ENCODE measurements around the gene MGAT3. TPM values are rescaled to one million over a fixed set of nuclear protein-coding genes. Genes with fewer than 3 reads are reported as not detected.

MGAT3 gene
- total and polyA plus RNA-seq, 9 of the 15 experiments (the other 6 are each of a cell fraction or from before 2014, with no cell fraction given), result 0.10 to 11.5 (median 4.6) TPM

DNA sequence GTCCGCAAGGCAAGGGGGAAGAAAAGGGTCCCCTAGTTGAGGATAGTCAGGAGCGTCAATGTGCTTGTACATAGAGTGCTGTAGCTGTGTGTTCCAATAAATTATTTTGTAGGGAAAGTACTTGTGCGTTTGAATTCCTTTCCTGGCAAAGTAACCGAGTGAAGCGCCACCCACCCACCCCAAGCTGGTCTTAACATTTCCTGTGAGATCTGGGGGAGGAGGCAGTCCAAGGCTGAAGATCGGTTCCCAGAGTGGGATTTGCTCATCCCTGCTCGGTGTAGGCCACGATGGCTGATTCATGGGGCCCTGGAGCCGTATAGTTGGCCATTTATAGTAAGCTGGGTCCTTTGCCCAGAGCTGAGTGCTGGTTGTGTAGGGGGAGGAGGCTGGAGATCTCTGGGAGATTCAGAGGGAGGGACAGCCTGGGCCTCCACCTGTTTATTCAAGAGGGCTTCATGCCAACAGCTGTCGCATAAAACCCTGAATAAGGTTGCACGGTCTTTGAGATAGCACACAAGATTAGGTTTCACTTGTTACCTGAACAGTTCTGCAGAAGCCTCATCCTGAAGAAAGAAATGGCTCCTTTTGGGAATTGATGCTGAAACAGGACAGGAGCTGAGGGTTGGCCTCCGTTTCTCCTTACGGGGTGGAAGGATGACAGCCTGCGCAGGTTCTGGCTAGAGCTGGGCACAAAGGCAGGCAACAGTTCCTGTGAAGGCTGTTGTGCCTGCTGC, 65.9 kb downstream of the MGAT3 start (continued):
- TF ChIP-seq MNT (conservative IDR thresholded peaks at IDR 0.05), result 0 out of 4 replicates have a peak, but pooled peaks of 1 of the 2 experiments have one; percentile 12
- TF ChIP-seq HDAC1 (IDR thresholded peaks at IDR 0.05), result no peak
- no peak for TF ChIP-seq DACH1 (IDR thresholded peaks at IDR 0.05; ENCODE audit: partially characterized antibody)
- TF ChIP-seq, protein P1, sequence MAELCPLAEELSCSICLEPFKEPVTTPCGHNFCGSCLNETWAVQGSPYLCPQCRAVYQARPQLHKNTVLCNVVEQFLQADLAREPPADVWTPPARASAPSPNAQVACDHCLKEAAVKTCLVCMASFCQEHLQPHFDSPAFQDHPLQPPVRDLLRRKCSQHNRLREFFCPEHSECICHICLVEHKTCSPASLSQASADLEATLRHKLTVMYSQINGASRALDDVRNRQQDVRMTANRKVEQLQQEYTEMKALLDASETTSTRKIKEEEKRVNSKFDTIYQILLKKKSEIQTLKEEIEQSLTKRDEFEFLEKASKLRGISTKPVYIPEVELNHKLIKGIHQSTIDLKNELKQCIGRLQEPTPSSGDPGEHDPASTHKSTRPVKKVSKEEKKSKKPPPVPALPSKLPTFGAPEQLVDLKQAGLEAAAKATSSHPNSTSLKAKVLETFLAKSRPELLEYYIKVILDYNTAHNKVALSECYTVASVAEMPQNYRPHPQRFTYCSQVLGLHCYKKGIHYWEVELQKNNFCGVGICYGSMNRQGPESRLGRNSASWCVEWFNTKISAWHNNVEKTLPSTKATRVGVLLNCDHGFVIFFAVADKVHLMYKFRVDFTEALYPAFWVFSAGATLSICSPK (IDR thresholded peaks at IDR 0.05; ENCODE audit: borderline replicate concordance), result no peak
- TF ChIP-seq ZNF23 (CRISPR knock-in tag; IDR thresholded peaks at IDR 0.05), result peak; percentile 65; the same call in 1 of the 2 replicates
- no peak for TF ChIP-seq ZNF263 (CRISPR knock-in tag; IDR thresholded peaks at IDR 0.05; ENCODE audit: borderline replicate concordance)
- peak; percentile 57 for TF ChIP-seq ZNF41 (CRISPR knock-in tag; conservative IDR thresholded peaks at IDR 0.05)
- TF ChIP-seq ZNF717 (CRISPR knock-in tag; IDR thresholded peaks at IDR 0.05), result no peak
- 0 out of 2 replicates have a peak, but pooled peaks have one; percentile 39 for TF ChIP-seq ZNF324 (CRISPR knock-in tag; IDR thresholded peaks at IDR 0.05)
- TF ChIP-seq ERF (CRISPR knock-in tag; IDR thresholded peaks at IDR 0.05), result peak; percentile 93
- TF ChIP-seq ZBTB17 (CRISPR knock-in tag; IDR thresholded peaks at IDR 0.05), result peak; percentile 46; the same call in 1 of the 2 replicates
- TF ChIP-seq ZNF584 (CRISPR knock-in tag; IDR thresholded peaks at IDR 0.05; ENCODE audit: low read depth), result no peak
- no peak for TF ChIP-seq PRDM10 (IDR thresholded peaks at IDR 0.05; ENCODE audit: partially characterized antibody)
- TF ChIP-seq RBM14 (IDR thresholded peaks at IDR 0.05; ENCODE audit: borderline replicate concordance, insufficient read depth, low read depth, low read length), result no peak
- TF ChIP-seq MECOM (CRISPR knock-in tag; IDR thresholded peaks at IDR 0.05), result no peak
- peak; percentile 87; the same call in 1 of the 2 replicates for TF ChIP-seq POLR2A (conservative IDR thresholded peaks at IDR 0.05)
- TF ChIP-seq ILF3 (IDR thresholded peaks at IDR 0.05; ENCODE audit: borderline replicate concordance), result peak; percentile 85
- no peak for TF ChIP-seq ZKSCAN3 (CRISPR knock-in tag; IDR thresholded peaks at IDR 0.05)
- TF ChIP-seq CBFB (CRISPR knock-in tag; IDR thresholded peaks at IDR 0.05), result no peak
- TF ChIP-seq HDAC6 (IDR thresholded peaks at IDR 0.05; ENCODE audit: low read depth, low read length), result no peak
- TF ChIP-seq, protein P2, sequence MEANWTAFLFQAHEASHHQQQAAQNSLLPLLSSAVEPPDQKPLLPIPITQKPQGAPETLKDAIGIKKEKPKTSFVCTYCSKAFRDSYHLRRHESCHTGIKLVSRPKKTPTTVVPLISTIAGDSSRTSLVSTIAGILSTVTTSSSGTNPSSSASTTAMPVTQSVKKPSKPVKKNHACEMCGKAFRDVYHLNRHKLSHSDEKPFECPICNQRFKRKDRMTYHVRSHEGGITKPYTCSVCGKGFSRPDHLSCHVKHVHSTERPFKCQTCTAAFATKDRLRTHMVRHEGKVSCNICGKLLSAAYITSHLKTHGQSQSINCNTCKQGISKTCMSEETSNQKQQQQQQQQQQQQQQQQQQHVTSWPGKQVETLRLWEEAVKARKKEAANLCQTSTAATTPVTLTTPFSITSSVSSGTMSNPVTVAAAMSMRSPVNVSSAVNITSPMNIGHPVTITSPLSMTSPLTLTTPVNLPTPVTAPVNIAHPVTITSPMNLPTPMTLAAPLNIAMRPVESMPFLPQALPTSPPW (CRISPR knock-in tag; IDR thresholded peaks at IDR 0.05), result peak; percentile 29; the same call in 1 of the 2 replicates
